Mesenteric fat pad (tissue), 1 donor: ENCODE results near the gene RPL27. TPM values are rescaled to one million over a fixed set of nuclear protein-coding genes. Genes with fewer than 3 reads are reported as not detected.
"Not testable (repeated sequence)": the region's sequence is repeated elsewhere in the genome, so short reads cannot be mapped to it uniquely, and the experiment has no call there.

Source experiments
- DNase-seq: peaks from one replicate; pipeline ENCODE4 v3.0.0-alpha.2; 2020; ENCODE audit warnings: low spot score
- long read RNA-seq: library from polyadenylated mRNA; unstranded; transcript quantifications from one replicate; pipeline ENCODE4 v2.0.0, GENCODE V29; 2020
- total RNA-seq: library from RNA; stranded (reverse); fragmentation: NEBNext Ultra II Directional; extraction: Animal tissue kit (Norgen Biotek cat#: 25700); gene quantifications from one replicate; pipeline ENCODE4 v1.2.1, GENCODE V29; 2021
- donor health status: DM: yes; HTN: yes; CAD: no.

RPL27 gene
- 838 TPM for total RNA-seq
- long read RNA-seq, transcript RPL27-206 (4 exons, 730 nt): minor isoform, 7 of 90 reads
- long read RNA-seq, transcript RPL27-208 (3 exons, 1,872 nt): minor isoform, 13 of 90 reads
- long read RNA-seq, transcript RPL27-201 (5 exons, 505 nt): major isoform, 61 of 90 reads
- long read RNA-seq, partial matches to known transcripts: 4 of 90 reads
- long read RNA-seq, other reads (novel, unspliced or antisense): 3 of 90 reads

GRCh38 chr17:42997984-42998938, at the start of gene RPL27:
TSS of gene RPL27 (plus strand) at chr17:42998419. CDS start at chr17:42998751, 332 bp downstream.
- DNase-seq: peak; percentile 97

GRCh38 chr17:42950044-42950783, 48.0 kb upstream of the RPL27 start:
- no peak for DNase-seq

- DNase-seq: no peak
Measured at GRCh38 chr17:42953669-42954068, 44.5 kb upstream of the RPL27 start.

DNA sequence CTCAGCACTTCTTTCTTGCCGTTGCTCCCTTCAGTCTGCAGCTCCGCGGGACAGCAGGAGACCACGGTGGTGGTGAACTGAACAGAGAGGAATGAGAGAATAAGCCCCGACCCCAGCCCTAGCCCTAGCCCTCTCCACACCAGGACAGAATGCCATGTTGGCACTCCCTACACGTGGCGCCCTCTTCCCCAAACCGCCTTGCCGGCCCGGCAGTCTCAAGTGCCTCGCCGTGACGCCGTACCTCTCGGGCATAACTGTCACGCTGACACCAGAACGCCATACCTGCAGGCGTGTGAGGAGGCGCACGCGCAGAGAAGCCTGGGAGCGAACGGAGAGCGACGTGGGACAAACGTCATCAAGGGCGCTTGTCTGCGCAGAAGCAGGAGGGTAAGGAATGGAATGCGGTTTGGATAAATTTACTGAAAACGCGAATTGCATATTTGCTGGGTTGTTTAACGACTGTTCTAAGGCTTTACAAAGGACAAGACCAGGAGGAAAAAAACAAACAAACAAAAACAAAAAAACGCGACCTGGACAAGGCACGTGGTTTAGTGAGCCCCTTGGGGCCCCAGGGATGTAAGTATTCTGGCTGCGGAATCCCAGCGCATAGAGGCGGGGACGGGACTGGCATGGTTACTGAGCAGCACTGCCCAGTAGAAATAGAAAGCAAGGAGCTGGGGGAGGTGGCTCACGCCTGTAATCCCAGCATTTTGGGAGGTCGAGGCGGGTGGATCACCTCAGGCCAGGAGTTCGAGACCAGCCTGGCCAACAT, 33.9 kb upstream of the RPL27 start, which contains the start of gene AARSD1:
Gene AARSD1, minus strand, starts transcription at position 294 of the 772 bp plus-strand sequence. Its CDS starts 14 bp downstream, at position 280.
- DNase-seq: peak; percentile 95

DNA sequence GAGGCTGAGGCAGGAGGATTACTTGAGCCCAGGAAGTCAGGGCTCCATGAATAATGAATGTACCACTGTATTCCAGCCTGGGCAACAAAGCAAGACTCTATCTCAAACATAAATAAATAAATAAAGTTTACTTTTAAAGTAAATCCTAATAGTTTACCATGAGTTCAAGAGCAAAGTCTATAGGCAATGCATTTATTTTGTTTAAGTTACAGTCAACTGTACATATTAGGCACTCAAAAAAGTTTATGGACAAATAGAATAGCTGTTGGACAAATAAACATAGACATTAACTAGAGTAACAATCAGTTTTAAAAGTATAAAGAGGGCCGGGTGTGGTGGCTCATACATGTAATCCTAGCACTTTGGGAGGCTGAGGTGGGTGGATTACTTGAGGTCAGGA, 30.3 kb upstream of the RPL27 start:
- DNase-seq: no peak

- no peak for DNase-seq
Measured at GRCh38 chr17:42969001-42969581, 29.1 kb upstream of the RPL27 start.

- peak; percentile 69 for DNase-seq
Measured at GRCh38 chr17:42971589-42971988, 26.6 kb upstream of the RPL27 start.

- DNase-seq: not testable (repeated sequence)
Measured at GRCh38 chr17:42973323-42973722, 24.9 kb upstream of the RPL27 start.

- no peak for DNase-seq
Measured at GRCh38 chr17:42975265-42975664, 23.0 kb upstream of the RPL27 start.

- DNase-seq: peak; percentile 20
Measured at GRCh38 chr17:42975701-42976100, 22.5 kb upstream of the RPL27 start.

GRCh38 chr17:42979511-42980273, 18.5 kb upstream of the RPL27 start, which contains the start of gene PTGES3L:
TSS of gene PTGES3L (minus strand) at chr17:42980080. CDS start at chr17:42980053, 27 bp downstream.
- DNase-seq: peak; percentile 87

DNA sequence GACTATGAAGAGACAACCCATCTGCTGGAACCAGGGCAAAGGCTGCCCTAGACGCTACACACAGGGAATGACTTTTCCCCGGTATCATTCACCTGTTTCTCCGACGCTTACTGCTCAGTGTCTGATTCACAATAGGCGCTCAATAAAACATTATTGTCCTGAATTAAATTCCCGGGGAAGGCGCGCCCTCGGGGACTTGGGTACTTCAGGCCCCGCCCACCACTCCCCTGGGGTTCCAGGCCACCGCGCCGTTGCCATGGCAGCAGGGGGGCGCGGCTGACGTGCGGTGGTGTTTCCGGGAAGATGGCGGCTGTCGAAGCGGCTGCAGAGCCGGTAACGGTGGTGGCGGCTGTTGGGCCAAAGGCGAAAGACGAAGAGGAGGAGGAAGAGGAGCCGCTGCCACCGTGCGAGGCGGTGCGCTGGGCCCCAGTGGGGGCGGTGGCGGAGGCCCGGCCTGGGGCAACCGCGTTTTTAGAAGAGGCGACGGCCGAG, 17.9 kb upstream of the RPL27 start, which contains the start of gene RUNDC1:
Gene RUNDC1, plus strand, starts transcription at position 292 of the 492 bp plus-strand sequence. Its CDS starts 12 bp downstream, at position 304.
- DNase-seq: peak; percentile 98

GRCh38 chr17:42980766-42981397, 17.3 kb upstream of the RPL27 start:
- peak; percentile 89 for DNase-seq

- DNase-seq: peak; percentile 2
Measured at GRCh38 chr17:42982266-42982665, 16.0 kb upstream of the RPL27 start.

DNA sequence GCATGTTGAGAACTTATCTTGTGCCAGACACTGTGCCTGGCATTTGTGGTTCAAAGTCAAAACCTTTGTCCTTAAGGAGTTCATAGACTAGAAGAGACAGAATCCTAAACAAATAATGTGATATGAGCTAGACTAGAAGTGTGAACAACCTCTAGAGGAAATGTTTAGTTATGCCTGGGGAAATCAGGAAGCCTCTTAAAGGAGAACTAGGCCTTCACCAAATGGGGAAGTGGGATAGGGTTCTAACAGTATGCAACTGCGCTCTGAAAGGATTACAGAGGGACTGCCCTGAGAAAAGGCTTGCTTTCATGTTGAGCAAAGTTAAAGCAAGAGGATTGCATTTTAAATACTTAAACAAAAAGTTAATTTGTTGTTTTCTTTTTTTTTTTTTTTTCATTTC, 13.0 kb upstream of the RPL27 start:
- no peak for DNase-seq

DNA sequence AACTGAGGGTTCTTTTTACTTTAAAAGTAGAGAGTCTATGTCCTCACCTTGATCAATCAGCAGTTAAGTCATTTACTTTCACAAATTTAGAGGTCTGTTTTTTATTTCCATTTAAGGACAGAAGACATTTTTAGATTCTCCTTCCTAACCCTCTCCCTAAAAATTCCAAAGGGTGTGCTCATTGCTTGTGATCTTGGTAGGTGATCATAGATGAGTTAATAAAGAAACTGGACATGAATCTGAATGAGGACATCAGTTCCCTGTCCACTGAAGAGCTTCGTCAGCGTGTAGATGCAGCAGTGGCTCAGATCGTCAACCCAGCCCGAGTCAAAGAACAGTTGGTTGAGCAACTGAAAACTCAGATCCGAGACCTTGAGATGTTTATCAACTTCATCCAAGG, 9.1 kb upstream of the RPL27 start:
- peak; percentile 43 for DNase-seq

DNA sequence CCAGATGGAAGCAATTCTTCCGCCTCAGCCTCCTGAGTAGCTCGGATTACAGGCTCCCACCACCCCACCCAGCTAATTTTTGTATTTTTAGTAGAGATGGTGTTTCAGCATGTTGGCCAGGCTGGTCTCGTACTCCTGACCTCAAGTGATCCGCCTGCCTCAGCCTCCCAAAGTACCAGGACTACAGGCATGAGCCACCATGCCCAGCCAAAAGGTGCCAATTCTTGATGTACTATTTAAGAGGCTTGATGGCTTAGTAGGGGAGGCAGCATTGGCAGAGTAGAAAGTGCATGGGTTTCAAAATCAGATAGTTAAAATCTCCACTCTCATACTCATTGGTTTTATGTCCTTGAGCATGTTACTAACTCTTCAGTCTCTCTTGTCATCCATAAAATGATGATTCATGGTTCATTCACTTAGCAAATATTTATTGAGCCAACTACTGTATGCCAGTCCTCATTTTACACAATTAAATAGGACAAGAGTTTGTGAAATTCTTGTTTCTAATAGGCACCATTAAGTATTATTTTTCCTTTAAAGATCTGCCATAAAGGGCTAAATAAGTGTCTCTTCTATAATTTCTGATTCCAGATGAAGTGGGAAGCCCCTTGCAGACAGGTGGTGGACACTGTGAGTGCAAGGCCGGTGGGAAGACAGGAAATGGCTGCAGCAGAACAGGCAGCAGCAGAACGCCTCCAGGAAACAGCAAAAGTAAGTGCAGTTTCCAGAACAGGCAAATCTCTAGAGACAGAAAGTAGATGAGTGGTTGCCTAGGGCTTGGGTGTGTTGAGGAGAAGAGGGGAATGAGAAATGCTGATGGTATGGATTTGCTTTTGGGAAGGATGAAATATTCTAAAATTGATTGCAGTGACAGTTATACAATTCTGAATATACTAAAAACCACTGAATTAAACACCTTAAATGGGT, 8.2 kb upstream of the RPL27 start:
- DNase-seq: peak; percentile 68
